ENCODE results near the gene OGFOD3.
"Not testable (repeated sequence)": the region's sequence is repeated elsewhere in the genome, so short reads cannot be mapped to it uniquely, and the experiment has no call there.

Gene OGFOD3

DNA sequence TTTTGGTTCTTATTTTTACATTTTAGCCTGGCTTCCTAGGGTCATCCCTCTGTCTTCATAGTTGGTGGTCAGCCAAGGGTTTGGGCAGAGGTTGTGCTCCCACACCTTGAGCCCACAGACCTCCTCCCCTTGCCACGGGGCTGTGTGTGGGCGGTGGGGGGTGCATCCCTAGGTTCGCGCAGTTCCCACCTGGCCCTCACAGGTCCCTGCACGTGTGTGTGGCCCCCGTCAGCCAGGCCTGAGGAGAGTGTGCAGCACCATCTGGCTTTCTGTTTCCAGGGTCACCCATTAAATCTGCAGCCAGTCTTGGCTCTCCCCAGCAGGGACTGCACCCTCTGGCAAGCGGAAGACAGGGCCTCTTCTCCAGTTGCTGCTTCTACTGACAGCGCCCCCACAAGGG, 13.6 kb upstream of the OGFOD3 start:
- no peak for DNase-seq

DNA sequence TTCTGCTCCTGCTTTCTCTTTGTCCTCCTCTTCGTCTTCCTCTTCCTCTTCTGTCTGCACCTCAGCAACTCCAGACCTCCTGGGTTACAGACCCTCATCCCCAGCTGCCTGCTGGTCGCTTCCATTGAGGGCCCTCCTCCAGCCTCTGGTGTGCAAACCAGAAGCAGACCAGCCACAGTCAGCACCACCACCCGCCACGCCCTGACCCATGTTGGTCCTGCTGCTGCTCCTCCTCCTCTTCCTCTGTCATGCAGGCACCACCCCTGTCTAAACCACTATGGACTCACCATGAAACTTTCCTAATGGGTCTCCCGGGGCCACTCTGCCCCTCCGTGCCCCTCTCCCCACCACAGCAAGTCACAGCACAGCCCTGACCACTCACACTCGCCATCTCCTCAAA, 11.4 kb upstream of the OGFOD3 start:
- no peak for DNase-seq

GRCh38 chr17:82428546-82428945, 10.2 kb upstream of the OGFOD3 start:
- DNase-seq = no peak

- DNase-seq = no peak
These were observed 6.4 kb upstream of the OGFOD3 start for GRCh38 chr17:82424863-82425159.

- DNase-seq = no peak
These were observed 5.8 kb upstream of the OGFOD3 start for GRCh38 chr17:82424001-82424862.

- DNase-seq = no peak
These were observed 1.2 kb upstream of the OGFOD3 start for GRCh38 chr17:82419540-82419939.

DNA sequence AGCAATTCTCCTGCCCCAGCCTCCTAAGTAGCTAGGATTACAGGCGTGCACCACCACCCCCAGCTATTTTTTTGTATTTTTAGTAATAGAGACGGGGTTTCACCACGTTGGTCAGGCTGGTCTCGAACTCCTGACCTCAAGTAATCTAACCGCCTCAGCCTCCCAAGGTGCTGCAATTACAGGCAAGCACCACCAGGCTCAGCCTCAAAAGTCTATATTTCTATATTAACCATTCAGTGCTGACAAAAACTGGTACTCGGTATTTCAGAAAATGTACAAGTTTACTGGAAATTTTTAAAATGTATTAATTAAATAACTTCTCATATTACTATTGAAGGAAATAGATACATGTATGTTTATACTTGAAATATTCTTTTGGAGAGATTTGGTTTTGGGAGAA, 1.6 kb downstream of the OGFOD3 start:
- no peak for DNase-seq

- DNase-seq = no peak
These were observed 2.1 kb downstream of the OGFOD3 start for GRCh38 chr17:82416264-82416663.

- no peak for DNase-seq
These were observed 2.6 kb downstream of the OGFOD3 start for GRCh38 chr17:82415786-82416185.

- no peak for DNase-seq
These were observed 3.0 kb downstream of the OGFOD3 start for GRCh38 chr17:82415336-82415735.

- DNase-seq = no peak
These were observed 3.7 kb downstream of the OGFOD3 start for GRCh38 chr17:82414548-82415281.

DNA sequence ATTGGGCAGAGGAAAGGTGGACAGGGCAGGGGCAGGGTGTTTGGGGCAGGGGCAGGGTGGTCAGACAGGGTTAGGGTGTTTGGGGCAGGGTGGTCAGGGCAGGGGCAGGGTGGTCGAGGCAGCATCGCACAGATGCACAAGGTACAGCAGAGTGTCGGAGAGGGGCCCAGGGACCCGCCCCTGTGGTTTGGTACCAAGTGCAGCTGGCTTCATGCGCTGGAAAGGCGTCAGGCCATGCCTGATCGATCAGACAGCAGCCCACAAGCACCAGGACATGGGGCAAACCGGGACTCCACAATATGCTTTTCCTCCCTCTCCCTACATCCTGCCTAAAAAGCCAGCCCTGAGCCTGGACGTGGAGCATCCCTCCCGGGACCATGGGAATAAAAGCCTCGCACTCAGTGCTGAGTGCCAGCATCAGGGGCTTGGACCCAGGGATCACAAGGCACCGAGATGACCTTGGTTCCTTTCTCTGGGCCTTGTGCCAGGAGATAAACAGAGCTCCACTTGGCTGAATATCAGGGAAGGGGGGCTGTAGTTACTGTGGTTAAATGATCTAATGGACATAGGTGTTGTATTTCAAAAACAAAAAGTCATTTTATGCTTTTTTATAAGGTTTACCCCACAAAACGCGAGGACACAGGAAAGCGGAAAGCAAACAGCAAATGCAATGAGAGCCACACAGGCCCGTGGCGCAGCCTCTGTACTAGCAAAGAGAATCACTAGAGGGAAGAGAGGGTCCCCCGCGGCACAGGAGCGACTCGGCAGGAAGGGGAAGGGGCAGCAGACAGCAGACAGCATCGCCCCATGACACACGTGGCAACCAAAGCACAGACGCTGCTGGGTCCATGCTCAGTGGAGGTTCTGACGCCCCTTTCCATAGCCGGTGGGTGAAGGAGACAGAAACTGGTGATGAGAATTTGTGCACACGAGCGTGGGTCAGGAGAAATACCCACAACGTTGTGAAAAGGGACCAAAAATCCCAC, 5.6 kb downstream of the OGFOD3 start:
- no peak for DNase-seq

- not testable (repeated sequence) for DNase-seq
These were observed 6.3 kb downstream of the OGFOD3 start for GRCh38 chr17:82412081-82412480.

DNA sequence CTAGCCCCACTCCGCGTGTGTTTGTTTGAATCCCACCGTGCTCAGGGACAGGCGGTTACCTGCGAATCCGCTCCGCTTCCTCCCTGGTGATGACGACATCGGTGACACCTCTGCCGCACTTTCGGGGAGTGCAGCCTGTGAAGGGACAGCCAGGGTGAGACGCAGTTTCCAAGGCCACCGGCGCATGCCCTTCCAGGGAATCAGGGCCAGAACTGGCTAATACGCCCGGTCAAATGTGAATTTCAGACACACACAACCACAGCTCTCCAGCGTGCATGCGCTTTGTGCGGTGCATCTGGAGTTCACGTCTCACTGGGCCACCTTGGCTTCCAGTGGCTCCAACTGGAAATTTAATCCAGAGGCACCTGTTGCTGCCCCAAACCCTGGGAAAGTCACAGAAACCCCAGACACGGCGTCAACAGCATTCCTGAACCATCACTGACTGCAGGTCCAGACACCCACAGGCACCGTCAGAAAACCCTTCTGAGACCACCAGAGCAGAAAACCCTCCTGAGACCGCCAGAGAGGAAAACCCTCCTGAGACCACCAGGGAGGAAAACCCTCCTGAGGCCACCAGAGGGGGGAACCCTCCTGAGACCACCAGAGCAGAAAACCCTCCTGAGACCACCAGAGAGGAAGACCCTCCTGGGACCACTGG, 6.9 kb downstream of the OGFOD3 start:
- no peak for DNase-seq

- DNase-seq = no peak
These were observed 8.2 kb downstream of the OGFOD3 start for GRCh38 chr17:82410014-82410716.

DNA sequence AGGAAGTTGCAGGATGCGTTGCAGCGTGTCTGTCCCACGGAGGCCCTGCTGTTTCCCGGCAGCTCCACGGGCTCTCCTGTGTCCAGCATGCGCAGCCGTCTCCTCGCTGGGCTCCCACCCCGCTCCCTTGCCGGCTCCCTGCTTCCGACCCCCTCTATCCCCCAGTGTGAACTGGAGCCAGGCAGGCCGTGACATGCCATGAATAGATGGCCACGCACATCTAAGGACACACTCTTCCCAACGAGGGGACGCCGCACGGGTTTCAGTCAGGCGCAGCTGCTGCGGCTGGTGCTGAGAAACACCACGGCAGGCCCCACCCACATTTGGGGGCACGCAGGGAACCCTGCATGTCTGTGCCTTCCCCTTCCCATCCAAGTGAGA, 9.5 kb downstream of the OGFOD3 start:
- no peak for DNase-seq

- no peak for DNase-seq
These were observed 10.0 kb downstream of the OGFOD3 start for GRCh38 chr17:82408288-82408937.

- no peak for DNase-seq
These were observed 11.1 kb downstream of the OGFOD3 start for GRCh38 chr17:82407255-82407654.

- DNase-seq = no peak
These were observed 12.2 kb downstream of the OGFOD3 start for GRCh38 chr17:82406131-82406671.

GRCh38 chr17:82405051-82405450, 13.3 kb downstream of the OGFOD3 start:
- DNase-seq = no peak

All from SIG-M5 (cell line).